Measurements from ENCODE around the gene CELF2.
"Not testable (repeated sequence)": the region's sequence is repeated elsewhere in the genome, so short reads cannot be mapped to it uniquely, and the experiment has no call there.

CELF2 gene

DNA sequence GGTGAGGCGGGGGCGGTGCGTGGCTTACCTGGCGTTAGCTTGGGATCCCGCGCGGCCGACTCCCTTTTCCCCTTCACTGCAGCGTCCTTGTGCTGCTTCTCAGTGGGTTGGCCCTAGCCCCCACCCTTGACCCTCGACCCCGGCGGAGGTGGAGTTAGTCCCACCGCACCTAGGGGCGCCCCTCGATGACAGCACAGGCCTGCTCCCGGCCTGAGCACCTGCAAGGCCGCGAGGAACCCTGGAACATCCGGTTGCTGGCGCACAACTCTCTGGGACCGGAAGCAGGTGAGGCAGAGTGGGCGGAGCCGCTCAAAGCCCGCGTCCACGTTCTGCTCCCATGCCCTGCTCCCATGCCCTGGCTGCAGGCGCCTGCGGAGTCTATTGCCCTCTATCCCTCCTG is 326.9 kb downstream of the CELF2 start:
- TF ChIP-seq, protein P1, sequence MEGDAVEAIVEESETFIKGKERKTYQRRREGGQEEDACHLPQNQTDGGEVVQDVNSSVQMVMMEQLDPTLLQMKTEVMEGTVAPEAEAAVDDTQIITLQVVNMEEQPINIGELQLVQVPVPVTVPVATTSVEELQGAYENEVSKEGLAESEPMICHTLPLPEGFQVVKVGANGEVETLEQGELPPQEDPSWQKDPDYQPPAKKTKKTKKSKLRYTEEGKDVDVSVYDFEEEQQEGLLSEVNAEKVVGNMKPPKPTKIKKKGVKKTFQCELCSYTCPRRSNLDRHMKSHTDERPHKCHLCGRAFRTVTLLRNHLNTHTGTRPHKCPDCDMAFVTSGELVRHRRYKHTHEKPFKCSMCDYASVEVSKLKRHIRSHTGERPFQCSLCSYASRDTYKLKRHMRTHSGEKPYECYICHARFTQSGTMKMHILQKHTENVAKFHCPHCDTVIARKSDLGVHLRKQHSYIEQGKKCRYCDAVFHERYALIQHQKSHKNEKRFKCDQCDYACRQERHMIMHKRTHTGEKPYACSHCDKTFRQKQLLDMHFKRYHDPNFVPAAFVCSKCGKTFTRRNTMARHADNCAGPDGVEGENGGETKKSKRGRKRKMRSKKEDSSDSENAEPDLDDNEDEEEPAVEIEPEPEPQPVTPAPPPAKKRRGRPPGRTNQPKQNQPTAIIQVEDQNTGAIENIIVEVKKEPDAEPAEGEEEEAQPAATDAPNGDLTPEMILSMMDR (IDR thresholded peaks at IDR 0.05; ENCODE audit: low read depth, low read length) = no peak

GRCh38 chr10:11345224-11346054 is 327.8 kb downstream of the CELF2 start:
- no peak for DNase-seq (ENCODE audit: low read depth, low spot score)
- no peak overlapping the region for H3K4me3 ChIP-seq (ENCODE audit: low read depth, low read length)
- in situ Hi-C loops (cut with HindIII; ENCODE audit: low sequenced_read_pairs) = no loop called here
- TF ChIP-seq, protein P1 (IDR thresholded peaks at IDR 0.05; ENCODE audit: low read depth, low read length) = peak; percentile 9

More for the DNA sequence above, 326.9 kb downstream of the CELF2 start:
- no peak for DNase-seq (ENCODE audit: low read depth, low spot score)
- no peak overlapping the region for H3K4me3 ChIP-seq (ENCODE audit: low read depth, low read length)
- in situ Hi-C loops (cut with HindIII; ENCODE audit: low sequenced_read_pairs) = no loop called here

DNA sequence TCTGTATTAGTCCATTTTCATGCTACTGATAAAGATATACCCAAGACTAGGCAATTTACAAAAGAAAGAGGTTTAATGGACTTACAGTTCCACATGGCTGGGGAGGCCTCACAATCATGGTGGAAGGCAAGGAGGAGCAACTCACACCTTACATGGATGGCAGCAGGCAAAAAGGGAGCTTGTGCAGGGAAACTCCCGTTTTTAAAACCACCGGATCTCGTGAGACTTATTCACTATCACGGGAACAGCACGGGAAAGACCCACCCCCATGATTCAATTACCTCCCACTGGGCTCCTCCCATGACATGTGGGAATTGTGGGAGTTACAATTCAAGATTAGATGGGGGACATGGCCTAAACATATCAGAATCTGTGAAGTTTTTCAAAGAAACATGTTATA is 329.9 kb downstream of the CELF2 start:
- in situ Hi-C loops (cut with HindIII; ENCODE audit: low sequenced_read_pairs); H3K4me3 ChIP-seq (ENCODE audit: low read depth, low read length); DNase-seq (ENCODE audit: low read depth, low spot score): not testable (repeated sequence)

DNA sequence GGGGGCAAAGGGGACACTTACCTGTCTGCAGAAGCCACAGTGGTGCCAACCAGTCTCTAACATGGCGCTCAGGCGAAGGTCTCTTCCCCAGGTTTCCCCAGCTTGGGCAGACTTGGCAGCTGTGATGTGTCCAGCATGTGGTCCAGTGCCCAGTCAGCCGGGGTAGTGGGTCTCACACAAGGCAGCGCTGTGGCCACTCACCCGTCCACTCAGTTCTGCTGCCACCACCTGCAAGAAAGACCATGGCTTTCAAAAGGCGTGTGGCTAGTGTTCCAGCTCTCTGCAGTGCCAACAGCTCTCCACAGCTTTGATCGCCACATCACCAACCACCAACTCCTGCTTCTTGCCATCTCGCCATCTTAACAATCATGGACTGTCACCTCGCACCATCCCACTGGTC is 334.1 kb downstream of the CELF2 start:
- H3K4me3 ChIP-seq (ENCODE audit: low read depth, low read length) = no peak overlapping the region
- TF ChIP-seq, protein P1 (IDR thresholded peaks at IDR 0.05; ENCODE audit: low read depth, low read length) = no peak
- DNase-seq (ENCODE audit: low read depth, low spot score) = no peak
- in situ Hi-C loops (cut with HindIII; ENCODE audit: low sequenced_read_pairs) = no loop called here

DNA sequence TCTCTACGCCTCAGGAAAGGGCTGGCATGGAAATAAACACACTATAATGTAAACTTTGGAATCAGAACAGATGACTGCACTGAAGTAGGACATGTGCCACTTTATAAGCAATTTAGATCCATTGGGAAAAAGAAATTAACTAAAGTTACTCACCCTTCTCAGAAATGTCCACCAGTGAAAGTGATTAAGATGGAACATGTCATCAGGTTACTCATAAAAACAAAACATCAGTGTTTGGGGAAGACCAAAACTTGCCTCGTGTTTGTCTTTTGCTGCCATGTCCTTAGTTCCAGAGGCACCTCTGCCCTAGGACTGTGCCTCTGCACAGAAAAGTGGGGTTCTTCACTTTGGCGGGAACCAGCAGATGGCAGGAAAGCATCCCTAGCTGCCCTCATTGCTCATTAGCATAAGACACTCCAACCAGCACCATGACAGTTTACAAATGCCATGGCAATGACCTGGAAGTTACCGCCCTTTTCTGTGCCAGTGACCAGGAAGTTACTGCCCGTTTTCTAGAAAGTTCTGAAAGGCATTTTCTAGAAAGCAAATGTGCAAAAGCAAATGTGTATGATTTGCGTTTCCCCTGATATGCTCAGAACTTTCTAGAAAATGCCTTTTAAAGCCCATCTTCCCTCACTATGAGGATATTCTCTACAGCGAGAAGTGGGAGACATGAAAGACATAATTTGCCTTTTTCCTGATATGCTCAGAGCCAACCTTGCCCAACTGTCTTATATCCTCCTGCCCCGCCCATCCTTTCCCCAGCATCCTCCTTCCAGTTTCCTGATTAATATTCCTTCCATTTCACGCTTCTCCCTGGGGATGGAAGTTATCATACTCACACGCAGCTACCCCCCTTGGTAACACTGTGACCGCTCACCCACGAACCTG is 335.6 kb downstream of the CELF2 start:
- TF ChIP-seq, protein P1 (IDR thresholded peaks at IDR 0.05; ENCODE audit: low read depth, low read length) = no peak
- in situ Hi-C loops (cut with HindIII; ENCODE audit: low sequenced_read_pairs) = no loop called here
- no peak overlapping the region for H3K4me3 ChIP-seq (ENCODE audit: low read depth, low read length)

DNA sequence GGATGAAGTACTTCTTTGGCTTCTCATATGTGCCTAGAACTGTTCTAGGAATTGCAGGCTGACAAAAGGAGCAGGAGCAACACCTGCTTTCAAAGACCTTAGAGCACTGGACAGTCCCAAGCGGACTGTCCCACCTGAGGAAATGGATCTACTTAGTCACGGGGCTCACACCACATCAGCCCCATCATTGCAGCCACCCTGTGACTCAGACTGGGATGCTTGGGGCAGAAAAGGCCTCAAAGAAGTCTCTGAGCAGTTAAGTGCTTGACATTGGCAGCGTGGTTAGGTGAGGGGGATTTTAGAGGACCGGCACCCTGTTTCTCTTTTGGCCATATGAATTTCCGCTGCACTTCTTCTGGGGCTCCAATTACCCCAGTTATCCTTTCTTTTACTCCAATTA is 337.2 kb downstream of the CELF2 start:
- H3K4me3 ChIP-seq (ENCODE audit: low read depth, low read length) = no peak overlapping the region
- TF ChIP-seq, protein P1 (IDR thresholded peaks at IDR 0.05; ENCODE audit: low read depth, low read length) = no peak
- in situ Hi-C loops (cut with HindIII; ENCODE audit: low sequenced_read_pairs) = no loop called here
- no peak for DNase-seq (ENCODE audit: low read depth, low spot score)

More for the DNA sequence above, 335.6 kb downstream of the CELF2 start:
- DNase-seq (ENCODE audit: low read depth, low spot score) = no peak

- DNase-seq (ENCODE audit: low read depth, low spot score) = no peak
- in situ Hi-C loops (cut with HindIII; ENCODE audit: low sequenced_read_pairs) = no loop called here
- no peak overlapping the region for H3K4me3 ChIP-seq (ENCODE audit: low read depth, low read length)
- TF ChIP-seq, protein P1 (IDR thresholded peaks at IDR 0.05; ENCODE audit: low read depth, low read length) = no peak
Measured at GRCh38 chr10:11355592-11355991, 337.9 kb downstream of the CELF2 start.

All from astrocyte of the spinal cord (primary cell).